GM23338 (cell line): ENCODE data around the gene ZNF850. TPM values are rescaled to one million over a fixed set of nuclear protein-coding genes. Genes with fewer than 3 reads are reported as not detected.
A peak's percentile ranks its signal among the peaks of the same experiment; 100 is the strongest.

Experiments
- ATAC-seq: fragments of 200-7000 bp; cut with Tn5 transposase; 3 replicates; pipeline ENCODE4 v1.9.1; 2020
- DNase-seq: peaks from one replicate; pipeline ENCODE4 v3.0.0-alpha.2; 2015; ENCODE audit warnings: low spot score
- H2AFZ ChIP-seq: fragments of 200-600 bp; sonication (generic); 2 replicates; pipeline ENCODE4 v1.8.0; 2016; ENCODE audit warnings: antibody characterized with exemption, mild to moderate bottlenecking, moderate library complexity
- H3F3A ChIP-seq: fragments of 200-600 bp; sonication (generic); replicated peaks from 2 replicates; pipeline ENCODE4 v1.8.0; 2017; ENCODE audit warnings: antibody characterized with exemption, mixed run types, low read depth
- H3K27ac ChIP-seq: fragments of 200-600 bp; sonication (generic); 2 replicates; pipeline ENCODE4 v1.6.1; 2016; ENCODE audit warnings: low read depth
- H3K27me3 ChIP-seq: fragments of 200-600 bp; sonication (generic); 2 replicates; pipeline ENCODE4 v1.8.0; 2016; ENCODE audit warnings: mild to moderate bottlenecking, mixed run types, moderate library complexity; ENCODE audit not compliant: insufficient read depth
- H3K36me3 ChIP-seq: fragments of 200-600 bp; sonication (generic); 2 replicates; pipeline ENCODE4 v1.8.0; 2016; ENCODE audit warnings: mild to moderate bottlenecking; ENCODE audit not compliant: insufficient read depth
- H3K4me1 ChIP-seq: fragments of 200-600 bp; sonication (generic); 2 replicates; pipeline ENCODE4 v1.8.0; 2016; ENCODE audit warnings: mild to moderate bottlenecking, moderate library complexity; ENCODE audit not compliant: insufficient read depth
- H3K4me2 ChIP-seq: fragments of 200-600 bp; sonication (generic); 2 replicates; pipeline ENCODE4 v1.7.1; 2017; ENCODE audit warnings: mixed run types
- H3K4me3 ChIP-seq: fragments of 200-600 bp; sonication (generic); 2 replicates; pipeline ENCODE4 v1.6.1; 2016; ENCODE audit warnings: mixed run types
- H3K79me2 ChIP-seq: fragments of 200-600 bp; sonication (generic); replicated peaks from 2 replicates; pipeline ENCODE4 v1.8.0; 2017; ENCODE audit warnings: mild to moderate bottlenecking; ENCODE audit not compliant: insufficient read depth
- H3K9me2 ChIP-seq: fragments of 200-600 bp; sonication (generic); 2 replicates; pipeline ENCODE4 v1.8.0; 2017; ENCODE audit not compliant: insufficient read depth
- H4K20me1 ChIP-seq: fragments of 200-600 bp; sonication (generic); replicated peaks from 2 replicates; pipeline ENCODE4 v1.8.0; 2017; ENCODE audit warnings: mild to moderate bottlenecking; ENCODE audit not compliant: insufficient read depth
- H3K27ac Mint-ChIP-seq: 2 replicates; pipeline ENCODE4 v1.8.0; 2020; ENCODE audit warnings: inconsistent platforms, mild to moderate bottlenecking, moderate library complexity, mixed read lengths
- H3K27me3 Mint-ChIP-seq: 3 replicates; pipeline ENCODE4 v1.8.0; 2022; ENCODE audit warnings: low read depth, mild to moderate bottlenecking, moderate library complexity, mixed read lengths, inconsistent platforms; ENCODE audit not compliant: insufficient read depth, poor library complexity
- H3K36me3 Mint-ChIP-seq: 3 replicates; pipeline ENCODE4 v1.8.0; 2021; ENCODE audit warnings: low read depth, mild to moderate bottlenecking, inconsistent platforms, moderate library complexity, mixed read lengths
- H3K4me1 Mint-ChIP-seq: 3 replicates; pipeline ENCODE4 v1.8.0; 2020; ENCODE audit warnings: mild to moderate bottlenecking, inconsistent platforms, mixed read lengths
- H3K4me3 Mint-ChIP-seq: 3 replicates; pipeline ENCODE4 v1.8.0; 2021; ENCODE audit warnings: moderate library complexity, mild to moderate bottlenecking, inconsistent platforms, mixed read lengths
- H3K9me3 Mint-ChIP-seq: 3 replicates; pipeline ENCODE4 v1.8.0; 2020; ENCODE audit warnings: moderate library complexity, mild to moderate bottlenecking, inconsistent platforms, mixed read lengths
- CREB1 ChIP-seq: fragments of 250-450 bp; sonication (Bioruptor Pico); IDR thresholded peaks from 2 replicates; pipeline ENCODE4 v1.5.0; 2020; ENCODE audit warnings: low read depth, mild to moderate bottlenecking, moderate library complexity
- ETS1 ChIP-seq: IDR thresholded peaks from 2 replicates; pipeline ENCODE4 v1.6.1; 2016; ENCODE audit warnings: antibody characterized with exemption
- EZH2 ChIP-seq: fragments of 200-600 bp; sonication (generic); IDR thresholded peaks from one replicate; pipeline ENCODE4 v1.8.0; 2017; ENCODE audit warnings: antibody characterized with exemption, mild to moderate bottlenecking, low read depth; ENCODE audit not compliant: unreplicated experiment
- JUNB ChIP-seq: IDR thresholded peaks from one replicate; pipeline ENCODE4 v1.6.1; 2016; ENCODE audit warnings: antibody characterized with exemption; ENCODE audit not compliant: unreplicated experiment
- NANOG ChIP-seq: IDR thresholded peaks from 2 replicates; pipeline ENCODE4 v1.6.1; 2016; ENCODE audit warnings: antibody characterized with exemption, borderline replicate concordance
- POLR2AphosphoS5 ChIP-seq: IDR thresholded peaks from 2 replicates; pipeline ENCODE4 v1.6.1; 2016; ENCODE audit warnings: antibody characterized with exemption, low read depth
- REST ChIP-seq: IDR thresholded peaks from one replicate; pipeline ENCODE4 v1.6.1; 2018; ENCODE audit warnings: antibody characterized with exemption; ENCODE audit not compliant: unreplicated experiment
- STAT1 ChIP-seq: IDR thresholded peaks from one replicate; pipeline ENCODE4 v1.6.1; 2016; ENCODE audit warnings: antibody characterized with exemption; ENCODE audit not compliant: unreplicated experiment
- ZNF114 ChIP-seq: fragments of 250-450 bp; sonication (Bioruptor Pico); IDR thresholded peaks from 2 replicates; pipeline ENCODE4 v1.5.0; 2020; ENCODE audit warnings: mild to moderate bottlenecking, moderate library complexity
- polyA plus RNA-seq: library from polyadenylated mRNA; unstranded; fragments of >200 nt; fragmentation: Nextera tagmentation; extraction: Ambion mirVana; gene quantifications from 2 replicates; pipeline ENCODE4 v1.2.1, GENCODE V29; 2016
- total RNA-seq: library from RNA; depleted of rRNA; stranded (reverse); fragments of >200 nt; shearing (Covaris generic); gene quantifications from 2 replicates; pipeline ENCODE4 v1.2.3, GENCODE V29; 2014
- TF ChIP-seq, protein P1 (sequence below), 2 experiments: fragments of 200-600 bp in 1 of 2; sonication (generic) in 1 of 2; conservative IDR thresholded peaks; 2 replicates each; pipeline versions ENCODE4 v1.5.1 to v1.6.1; 2016 to 2017; ENCODE audit warnings: antibody characterized with exemption in 2 of 2, low read depth in 2 of 2, mild to moderate bottlenecking in 2 of 2, moderate library complexity in 1 of 2

ZNF850 gene
- total and polyA plus RNA-seq, 2 experiments from 2014 or later = 7.7 to 41.1 TPM

DNA sequence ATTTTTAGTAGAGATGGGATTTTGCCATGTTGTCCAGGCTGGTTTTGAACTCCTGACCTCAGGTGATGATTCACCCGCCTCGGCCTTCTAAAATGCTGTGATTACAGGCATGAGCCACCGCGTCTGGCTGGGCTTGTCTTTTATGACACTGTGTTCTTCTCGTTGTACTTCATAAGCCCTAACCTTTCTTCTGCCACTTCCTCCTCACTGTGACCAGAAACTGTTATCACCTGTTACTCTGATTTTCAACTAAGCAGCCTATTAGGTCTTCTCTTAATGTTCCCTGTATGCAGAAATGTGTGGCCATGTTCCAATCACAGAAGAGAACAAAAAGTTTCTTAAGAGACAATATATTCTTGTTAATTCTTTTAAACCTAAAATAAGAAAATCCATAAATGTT, 49.2 kb upstream of the ZNF850 start:
- Mint-ChIP-seq H3K27ac (no peak overlapping the region), H3K4me1 (no peaks in the 10 kb centered on the region), H3K27me3 (peaks cover 4% of the 10 kb centered on the region), H3K4me3 (no peak overlapping the region), H3K36me3 (peaks cover 100% of the 10 kb centered on the region), H3K9me3 (peaks cover 97% of the 10 kb centered on the region)
- Histone ChIP-seq H3K27me3 (no peaks in the 10 kb centered on the region), H3K36me3 (peaks cover 65% of the 10 kb centered on the region), H3K27ac (no peak overlapping the region), H3K4me1 (no peaks in the 10 kb centered on the region), H3F3A (no peaks in the 10 kb centered on the region), H3K9me2 (no peaks in the 10 kb centered on the region), H2AFZ (no peak overlapping the region), H4K20me1 (no peaks in the 10 kb centered on the region), H3K4me2 (no peak overlapping the region), H3K79me2 (peaks cover 11% of the 10 kb centered on the region; the same call in 1 of the 2 replicates), H3K4me3 (no peak overlapping the region)
- TF ChIP-seq REST = no peak
- TF ChIP-seq JUNB = no peak
- TF ChIP-seq POLR2AphosphoS5 = no peak
- no peak for TF ChIP-seq CREB1
- no peak for TF ChIP-seq NANOG
- TF ChIP-seq ZNF114 = no peak
- TF ChIP-seq EZH2 = no peak
- TF ChIP-seq STAT1 = no peak
- no peak for DNase-seq
- ATAC-seq = no peak

DNA sequence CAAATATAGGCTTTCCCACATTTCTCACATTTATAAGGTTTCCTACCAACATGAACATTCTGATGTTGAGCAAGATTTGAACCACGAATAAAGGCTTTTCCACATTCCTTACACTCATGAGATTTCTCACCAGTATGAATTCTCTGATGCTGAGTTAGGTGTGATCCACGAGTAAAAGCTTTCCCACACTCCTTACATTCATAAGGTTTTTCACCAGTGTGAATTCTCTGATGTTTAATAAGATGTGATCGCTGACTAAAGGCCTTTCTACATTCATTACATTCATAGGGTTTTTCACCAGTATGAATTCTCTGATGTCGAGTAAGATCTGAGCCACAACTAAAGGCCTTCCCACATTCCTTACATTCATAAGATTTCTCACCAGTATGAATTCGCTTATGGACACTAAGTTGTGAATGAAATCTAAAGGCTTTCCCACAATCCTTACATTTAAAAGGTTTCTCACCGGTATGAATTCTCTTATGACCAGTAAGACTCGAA, 46.6 kb upstream of the ZNF850 start:
- Histone ChIP-seq H2AFZ (no peak overlapping the region), H3K4me2 (no peak overlapping the region), H3K27me3 (no peaks in the 10 kb centered on the region), H3K4me1 (no peaks in the 10 kb centered on the region), H3K4me3 (no peak overlapping the region), H3K79me2 (peaks cover 18% of the 10 kb centered on the region), H3K9me2 (no peaks in the 10 kb centered on the region), H3K27ac (no peak overlapping the region; the same call in 1 of the 2 replicates), H3K36me3 (peaks cover 76% of the 10 kb centered on the region), H4K20me1 (no peaks in the 10 kb centered on the region), H3F3A (no peaks in the 10 kb centered on the region)
- H3K27me3 Mint-ChIP-seq = peaks cover 2% of the 10 kb centered on the region
- H3K4me3 Mint-ChIP-seq = no peak overlapping the region
- TF ChIP-seq REST (no peak), POLR2AphosphoS5 (no peak), STAT1 (no peak), CREB1 (no peak), ETS1 (no peak)
- TF ChIP-seq, protein P1, sequence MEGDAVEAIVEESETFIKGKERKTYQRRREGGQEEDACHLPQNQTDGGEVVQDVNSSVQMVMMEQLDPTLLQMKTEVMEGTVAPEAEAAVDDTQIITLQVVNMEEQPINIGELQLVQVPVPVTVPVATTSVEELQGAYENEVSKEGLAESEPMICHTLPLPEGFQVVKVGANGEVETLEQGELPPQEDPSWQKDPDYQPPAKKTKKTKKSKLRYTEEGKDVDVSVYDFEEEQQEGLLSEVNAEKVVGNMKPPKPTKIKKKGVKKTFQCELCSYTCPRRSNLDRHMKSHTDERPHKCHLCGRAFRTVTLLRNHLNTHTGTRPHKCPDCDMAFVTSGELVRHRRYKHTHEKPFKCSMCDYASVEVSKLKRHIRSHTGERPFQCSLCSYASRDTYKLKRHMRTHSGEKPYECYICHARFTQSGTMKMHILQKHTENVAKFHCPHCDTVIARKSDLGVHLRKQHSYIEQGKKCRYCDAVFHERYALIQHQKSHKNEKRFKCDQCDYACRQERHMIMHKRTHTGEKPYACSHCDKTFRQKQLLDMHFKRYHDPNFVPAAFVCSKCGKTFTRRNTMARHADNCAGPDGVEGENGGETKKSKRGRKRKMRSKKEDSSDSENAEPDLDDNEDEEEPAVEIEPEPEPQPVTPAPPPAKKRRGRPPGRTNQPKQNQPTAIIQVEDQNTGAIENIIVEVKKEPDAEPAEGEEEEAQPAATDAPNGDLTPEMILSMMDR (conservative IDR thresholded peaks at IDR 0.05; ENCODE audit: low read depth in 2 of 2) = no peak
- H3K4me1 Mint-ChIP-seq = no peaks in the 10 kb centered on the region
- ATAC-seq (no peak), DNase-seq (peak; percentile 7)
- H3K27ac Mint-ChIP-seq = no peak overlapping the region
- peaks cover 99% of the 10 kb centered on the region for H3K9me3 Mint-ChIP-seq
- peaks cover 100% of the 10 kb centered on the region for H3K36me3 Mint-ChIP-seq
